Left cardiac atrium (tissue), 4 donors: ENCODE measurements around the gene CELF1. TPM values are rescaled to one million over a fixed set of nuclear protein-coding genes. Genes with fewer than 3 reads are reported as not detected.

Experiments
- ATAC-seq, 2 donors: fragments of 200-7000 bp; cut with Tn5 transposase; one replicate each; pipeline ENCODE4 v1.9.1; 2020; ENCODE audit warnings: mild to moderate bottlenecking in 2 of 2, moderate library complexity in 2 of 2
- DNase-seq: peaks from one replicate; pipeline ENCODE4 v3.0.0-alpha.2; 2020
- intact Hi-C, 2 donors: fragments of 100-400 bp; cut with DNase I; formaldehyde crosslinking; loops; one replicate each; pipeline versions ENCODE4 v1.14.1 to v1.15.1; 2022 to 2023
- total RNA-seq, 2 donors: library from RNA; stranded (reverse); fragmentation: NEBNext Ultra II Directional; extraction: Animal tissue kit (Norgen Biotek cat#: 25700); gene quantifications; one replicate each; pipeline ENCODE4 v1.2.1, GENCODE V29; 2021
- donor health status: DM: no; HTN: yes; CAD: no.
- donor health status: DM: no; HTN: yes; CAD: no; lungs with severe emphysema.
- donor health status: DM: yes; HTN: yes; CAD: no.
- donor health status: Dilated cardiomyopathy.

The CELF1 gene
- total RNA-seq, 2 donors from 2014 or later: 64.5 to 81.9 TPM

- peak in 1 of 2 donors; percentile 46 for ATAC-seq
- intact Hi-C loops: no loop called here
- no peak for DNase-seq
Observed at GRCh38 chr11:47467357-47467756, 85.6 kb downstream of the CELF1 start.

GRCh38 chr11:47466701-47467250 lies 86.2 kb downstream of the CELF1 start:
- intact Hi-C loops: no loop called here
- peak; percentile 62 to 85 for ATAC-seq

GRCh38 chr11:47466201-47466600 lies 86.7 kb downstream of the CELF1 start:
- no peak for ATAC-seq
- intact Hi-C loops: no loop called here
- no peak for DNase-seq

More at GRCh38 chr11:47466701-47467250, 86.2 kb downstream of the CELF1 start:
- peak; percentile 49 for DNase-seq

GRCh38 chr11:47464483-47464882 lies 88.4 kb downstream of the CELF1 start:
- ATAC-seq (no peak), DNase-seq (no peak)
- intact Hi-C loops: no loop called here

- ATAC-seq: no peak
- DNase-seq: no peak
- intact Hi-C loops: no loop called here
Observed at GRCh38 chr11:47461876-47462275, 91.1 kb downstream of the CELF1 start.

GRCh38 chr11:47460571-47461235 lies 92.2 kb downstream of the CELF1 start:
- DNase-seq (no peak), ATAC-seq (no peak)
- intact Hi-C loops: no loop called here

GRCh38 chr11:47454258-47454671 lies 98.7 kb downstream of the CELF1 start:
- ATAC-seq (peak; percentile 90 to 91), DNase-seq (peak; percentile 72)
- intact Hi-C loops: loop anchor here (2.0 to 5.0 kb wide), 2 partner anchors 77 to 79 kb away; partner anchors contain the start of gene SPI1 (in 1 of the 2)

- ATAC-seq: no peak
- intact Hi-C loops: loop anchor here in 1 of 2 donors (5.0 kb wide), 1 partner anchor 76 kb away; the partner anchor contains the start of gene SPI1
Observed at GRCh38 chr11:47453365-47453764, 99.6 kb downstream of the CELF1 start.

GRCh38 chr11:47451990-47452389 lies 100.9 kb downstream of the CELF1 start:
- intact Hi-C loops: loop anchor here in 1 of 2 donors (5.0 kb wide), 1 partner anchor 75 kb away; the partner anchor contains the start of gene SPI1
- ATAC-seq (no peak), DNase-seq (no peak)

More at GRCh38 chr11:47453365-47453764, 99.6 kb downstream of the CELF1 start:
- DNase-seq: no peak

- intact Hi-C loops: loop anchor here in 1 of 2 donors (5.0 kb wide), 1 partner anchor 74 kb away; the partner anchor contains the start of gene SPI1
- no peak for DNase-seq
- no peak for ATAC-seq
Observed at GRCh38 chr11:47451436-47451835, 101.5 kb downstream of the CELF1 start.

- no peak for DNase-seq
- intact Hi-C loops: no loop called here
- no peak for ATAC-seq
Observed at GRCh38 chr11:47449541-47449940, 103.4 kb downstream of the CELF1 start.

GRCh38 chr11:47448566-47449427 lies 104.1 kb downstream of the CELF1 start, which contains the start of gene RAPSN:
Gene RAPSN, minus strand, starts transcription at chr11:47449136. Its CDS starts 172 bp downstream, at chr11:47448964.
- peak in 1 of 2 donors; percentile 67 for ATAC-seq

GRCh38 chr11:47447906-47448305 lies 105.0 kb downstream of the CELF1 start:
- intact Hi-C loops: no loop called here
- ATAC-seq (no peak), DNase-seq (no peak)

More at GRCh38 chr11:47448566-47449427, 104.1 kb downstream of the CELF1 start, which contains the start of gene RAPSN:
- intact Hi-C loops: no loop called here
- no peak for DNase-seq

GRCh38 chr11:47446833-47447232 lies 106.1 kb downstream of the CELF1 start:
- no peak for ATAC-seq
- intact Hi-C loops: no loop called here

GRCh38 chr11:47445840-47446239 lies 107.1 kb downstream of the CELF1 start:
- intact Hi-C loops: no loop called here
- ATAC-seq: no peak
- no peak for DNase-seq

More at GRCh38 chr11:47446833-47447232, 106.1 kb downstream of the CELF1 start:
- no peak for DNase-seq

- DNase-seq: no peak
- ATAC-seq: no peak
- intact Hi-C loops: no loop called here
Observed at GRCh38 chr11:47443817-47444216, 109.1 kb downstream of the CELF1 start.

GRCh38 chr11:47443028-47443700 lies 109.8 kb downstream of the CELF1 start:
- intact Hi-C loops: no loop called here
- ATAC-seq (no peak), DNase-seq (no peak)

- DNase-seq: no peak
- ATAC-seq: peak; percentile 59 to 89
- intact Hi-C loops: no loop called here
Observed at GRCh38 chr11:47442514-47442913, 110.4 kb downstream of the CELF1 start.

- no peak for ATAC-seq
- no peak for DNase-seq
- intact Hi-C loops: no loop called here
Observed at GRCh38 chr11:47441421-47441820, 111.5 kb downstream of the CELF1 start.
